IMR-90 (cell line): Measurements from ENCODE around the gene MRGPRD. TPM values are rescaled to one million over a fixed set of nuclear protein-coding genes. Genes with fewer than 3 reads are reported as not detected.

Experiments used
- ATAC-seq: fragments of 200-7000 bp; cut with Tn5 transposase; 2 replicates; pipeline ENCODE4 v1.9.1; 2020; ENCODE audit warnings: low read depth, mild to moderate bottlenecking, moderate library complexity
- BruUV-seq: library from RNA; stranded (reverse); fragments of 400-500 nt; replicated peaks from 2 replicates; lab custom pipeline; 2021; lab: Mats Ljungman, UMichigan
- CTCF ChIA-PET: fragments of 300-600 bp; formaldehyde crosslinking; extraction: SDS; loops from one replicate; lab custom pipeline; 2021; ENCODE audit warnings: antibody characterized with exemption; lab: Yijun Ruan, JAX
- POLR2A ChIA-PET: fragments of 300-600 bp; sonication (Branson Sonifier 250); formaldehyde crosslinking; loops from one replicate; lab custom pipeline; 2022; ENCODE audit warnings: antibody characterized with exemption; ENCODE audit not compliant: unreplicated experiment; lab: Charles Lee
- DNase-seq: peaks from one replicate; pipeline ENCODE4 v3.0.0; 2013
- H2AFZ ChIP-seq: replicated peaks from 2 replicates; pipeline ENCODE3; 2013; ENCODE audit warnings: low read length, mild to moderate bottlenecking; ENCODE audit not compliant: poor library complexity
- H2AK5ac ChIP-seq: 2 replicates; pipeline ENCODE4 v1.6.1; 2013; ENCODE audit warnings: low read depth, low read length, inconsistent platforms
- H2AK9ac ChIP-seq: replicated peaks from 2 replicates; pipeline ENCODE3; 2013; ENCODE audit warnings: mild to moderate bottlenecking, low read depth, low read length, moderate library complexity; ENCODE audit not compliant: poor library complexity
- H2BK120ac ChIP-seq: 2 replicates; pipeline ENCODE4 v1.6.1; 2013; ENCODE audit warnings: low read depth, low read length, inconsistent platforms
- H2BK15ac ChIP-seq: 3 replicates; pipeline ENCODE4 v1.6.1; 2013; ENCODE audit warnings: low read depth, low read length, inconsistent platforms
- H2BK20ac ChIP-seq: 2 replicates; pipeline ENCODE4 v1.6.1; 2013; ENCODE audit warnings: low read depth, mild to moderate bottlenecking, inconsistent platforms, low read length, moderate library complexity
- H2BK5ac ChIP-seq: 2 replicates; pipeline ENCODE4 v1.6.1; 2013; ENCODE audit warnings: mild to moderate bottlenecking, low read depth, low read length, inconsistent platforms; ENCODE audit not compliant: poor library complexity, severe bottlenecking
- H3K14ac ChIP-seq: replicated peaks from 2 replicates; pipeline ENCODE4 v1.6.1; 2013; ENCODE audit warnings: low read depth, low read length, inconsistent platforms
- H3K18ac ChIP-seq: 2 replicates; pipeline ENCODE4 v1.6.1; 2013; ENCODE audit warnings: low read depth, low read length, control low read depth
- H3K23ac ChIP-seq: 2 replicates; pipeline ENCODE4 v1.6.1; 2013; ENCODE audit warnings: low read depth, low read length, inconsistent platforms
- H3K27ac ChIP-seq: 2 replicates; pipeline ENCODE4 v1.5.1; 2013; ENCODE audit warnings: mild to moderate bottlenecking, control low read depth, low read length; ENCODE audit not compliant: insufficient read depth
- H3K27me3 ChIP-seq: 2 replicates; pipeline ENCODE4 v1.6.1; 2013; ENCODE audit warnings: low read length; ENCODE audit not compliant: control insufficient read depth, insufficient read depth
- H3K36me3 ChIP-seq: 2 replicates; pipeline ENCODE4 v1.6.1; 2013; ENCODE audit warnings: low read length, mixed read lengths; ENCODE audit not compliant: control insufficient read depth, insufficient read depth
- H3K4ac ChIP-seq: 2 replicates; pipeline ENCODE4 v1.6.1; 2013; ENCODE audit warnings: low read depth, low read length, inconsistent platforms
- H3K4me1 ChIP-seq: 2 replicates; pipeline ENCODE4 v1.6.1; 2013; ENCODE audit warnings: low read length, mixed read lengths; ENCODE audit not compliant: control insufficient read depth, insufficient read depth
- H3K4me2 ChIP-seq: 2 replicates; pipeline ENCODE4 v1.6.1; 2013; ENCODE audit warnings: low read depth, mild to moderate bottlenecking, control low read depth, low read length, moderate library complexity
- H3K4me3 ChIP-seq: 2 replicates; pipeline ENCODE4 v1.5.1; 2013; ENCODE audit warnings: low read depth, mild to moderate bottlenecking, control low read depth, low read length, moderate library complexity; ENCODE audit not compliant: insufficient read depth
- H3K56ac ChIP-seq: 2 replicates; pipeline ENCODE4 v1.6.1; 2013; ENCODE audit warnings: low read length, inconsistent platforms; ENCODE audit not compliant: insufficient read depth; ENCODE audit errors: extremely low read depth
- H3K79me1 ChIP-seq, 2 experiments: 2 replicates each; pipeline ENCODE4 v1.6.1; 2013; ENCODE audit warnings: low read length in 2 of 2, inconsistent platforms in 1 of 2, low read depth in 1 of 2
- H3K9ac ChIP-seq: 2 replicates; pipeline ENCODE4 v1.6.1; 2013; ENCODE audit warnings: low read depth, low read length, control low read depth
- H3K9me1 ChIP-seq: 2 replicates; pipeline ENCODE4 v1.6.1; 2013; ENCODE audit warnings: low read length, inconsistent platforms; ENCODE audit not compliant: insufficient read depth
- H3K9me3 ChIP-seq: 2 replicates; pipeline ENCODE4 v1.6.1; 2013; ENCODE audit warnings: low read length; ENCODE audit not compliant: control insufficient read depth, insufficient read depth
- H4K20me1 ChIP-seq: 2 replicates; pipeline ENCODE4 v1.6.1; 2013; ENCODE audit warnings: low read length, inconsistent platforms; ENCODE audit not compliant: insufficient read depth
- H4K5ac ChIP-seq: 2 replicates; pipeline ENCODE4 v1.6.1; 2013; ENCODE audit warnings: mild to moderate bottlenecking, low read depth, low read length, control low read depth
- H4K8ac ChIP-seq, 2 experiments: 2 replicates each; pipeline ENCODE4 v1.6.1; 2013; ENCODE audit warnings: low read depth in 2 of 2, low read length in 2 of 2, control low read depth in 1 of 2, inconsistent platforms in 1 of 2
- H4K91ac ChIP-seq: 2 replicates; pipeline ENCODE4 v1.6.1; 2013; ENCODE audit warnings: low read depth, low read length, inconsistent platforms; ENCODE audit not compliant: insufficient read depth
- CHD1 ChIP-seq: IDR thresholded peaks from 2 replicates; pipeline ENCODE4 v1.6.1; 2012; ENCODE audit warnings: low read depth, low read length, improper control_type of control experiment
- POLR2A ChIP-seq: IDR thresholded peaks from 2 replicates; pipeline ENCODE4 v1.6.1; 2012; ENCODE audit warnings: mild to moderate bottlenecking, low read depth, low read length
- RAD21 ChIP-seq: IDR thresholded peaks from 2 replicates; pipeline ENCODE4 v1.6.1; 2012; ENCODE audit warnings: low read length, improper control_type of control experiment
- WGBS, 2 experiments: methylation state at CpG; one replicate each; pipeline versions ENCODE4 v1.1.5 to v1.1.7; 2013; ENCODE audit warnings: missing lambda C conversion rate in 2 of 2; ENCODE audit not compliant: insufficient read length in 1 of 2; ENCODE audit errors: extremely low coverage in 2 of 2; 5-methylcytosine and 5-hydroxymethylcytosine counted together
- dilution Hi-C: fragments of 300-500 bp; cut with HindIII; formaldehyde crosslinking; loops from one replicate; pipeline ENCODE4 v1.14.3; 2018; ENCODE audit warnings: low sequenced_read_pairs; ENCODE audit not compliant: unreplicated experiment
- in situ Hi-C: fragments of 300-500 bp; cut with MboI; formaldehyde crosslinking; loops from 3 replicates; pipeline ENCODE4 v1.14.3; 2019; ENCODE audit warnings: low sequenced_read_pairs, inconsistent platforms, mixed read lengths
- intact Hi-C: fragments of 100-400 bp; cut with micrococcal nuclease; formaldehyde crosslinking; loops from 2 replicates; pipeline ENCODE4 v1.10.0; 2022
- polyA plus RNA-seq, 3 experiments: library from polyadenylated mRNA; depleted of rRNA; stranded (reverse); fragments of >200 nt; gene quantifications; 2 replicates each; pipeline ENCODE4 v1.2.3, GENCODE V29; 2012; ENCODE audit warnings: low replicate concordance in 1 of 3
- total RNA-seq: library from RNA; depleted of rRNA; stranded (reverse); fragments of >200 nt; gene quantifications from 2 replicates; pipeline ENCODE4 v1.2.3, GENCODE V29; 2012

Gene MRGPRD
- total and polyA plus RNA-seq, 2 of the 4 experiments (the other 2 are of a cell fraction): not detected

GRCh38 chr11:68958211-68958610 is 22.6 kb downstream of the MRGPRD start:
- Histone ChIP-seq H2AK5ac (no peak overlapping the region), H2AFZ (no peak overlapping the region), H3K9me1 (no peaks in the 10 kb centered on the region), H4K8ac (no peak overlapping the region), H3K56ac (no peak overlapping the region), H3K4me3 (no peak overlapping the region), H3K14ac (no peak overlapping the region), H4K20me1 (no peaks in the 10 kb centered on the region), H3K4ac (no peak overlapping the region), H3K27me3 (peaks cover 7% of the 10 kb centered on the region), H2BK15ac (no peak overlapping the region), H3K9me3 (no peaks in the 10 kb centered on the region), H2BK120ac (no peak overlapping the region), H4K5ac (no peak overlapping the region), H3K79me1 (no peaks in the 10 kb centered on the region), H3K4me1 (no peaks in the 10 kb centered on the region), H3K36me3 (no peaks in the 10 kb centered on the region), H2AK9ac (no peak overlapping the region), H2BK5ac (no peak overlapping the region), H3K23ac (no peak overlapping the region), H4K91ac (no peak overlapping the region), H3K18ac (no peak overlapping the region), H3K9ac (no peak overlapping the region), H3K27ac (no peak overlapping the region), H2BK20ac (no peak overlapping the region), H3K4me2 (no peak overlapping the region)
- dilution Hi-C loops: no loop called here
- intact Hi-C loops: no loop called here
- ATAC-seq: no peak
- in situ Hi-C loops: no loop called here
- TF ChIP-seq CHD1 (no peak), RAD21 (no peak), POLR2A (no peak)
- BruUV-seq: no TSS peak
- DNase-seq: no peak
- ChIA-PET CTCF (no interaction called here), POLR2A (no interaction called here)
- WGBS, 2 experiments: no CpG with 5 or more reads among the region's 9 CpGs
